Measurements from ENCODE around the gene TCAIM. TPM values are rescaled to one million over a fixed set of nuclear protein-coding genes. Genes with fewer than 3 reads are reported as not detected.

The TCAIM gene
- total and polyA plus RNA-seq, 10 of the 15 experiments (the other 5 are each of a cell fraction or from before 2014, with no cell fraction given) = 14.5 to 22.9 (median 17.8) TPM

DNA sequence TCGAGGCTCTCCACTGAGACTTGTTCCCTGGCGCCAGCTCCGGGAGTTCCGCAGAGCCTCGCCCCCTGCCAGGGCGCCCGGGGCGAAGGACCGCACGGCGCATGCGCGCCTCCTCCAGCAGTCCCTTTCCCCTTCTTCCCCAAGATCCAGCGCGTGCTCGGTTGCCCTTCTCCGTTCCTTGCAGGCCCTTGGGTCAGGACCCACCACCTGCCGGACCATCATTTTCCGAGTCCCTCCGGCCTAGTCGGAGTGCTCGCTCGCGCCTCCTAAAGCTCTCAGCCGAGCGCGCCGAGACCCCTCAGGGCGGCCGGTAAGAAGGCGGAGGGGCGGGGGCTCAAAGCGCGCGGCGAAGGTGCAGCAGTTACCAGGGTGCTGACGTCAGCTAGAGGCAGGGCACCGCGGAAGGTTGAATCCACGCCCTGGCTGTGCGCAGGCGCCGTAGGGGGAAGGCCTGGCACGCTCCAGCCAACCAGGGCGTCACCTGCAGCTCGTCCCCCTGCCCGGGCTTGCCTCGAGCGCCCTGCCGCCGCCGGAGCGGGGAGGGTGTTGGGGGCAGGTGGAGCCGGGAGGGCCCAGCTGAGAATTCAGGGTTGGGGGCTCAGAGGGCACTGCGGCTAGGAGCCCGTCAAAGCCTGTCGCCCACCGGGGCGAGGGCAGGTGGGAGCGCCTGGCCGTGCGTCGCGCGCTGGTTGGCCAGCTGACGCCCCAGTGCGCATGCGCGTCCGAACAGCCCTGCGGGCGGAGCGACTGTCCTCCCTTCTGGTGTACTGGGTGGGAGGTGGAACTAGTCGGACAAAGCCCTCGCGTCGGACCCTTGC lies at the start of gene TCAIM (continued):
- TF ChIP-seq, protein P1, sequence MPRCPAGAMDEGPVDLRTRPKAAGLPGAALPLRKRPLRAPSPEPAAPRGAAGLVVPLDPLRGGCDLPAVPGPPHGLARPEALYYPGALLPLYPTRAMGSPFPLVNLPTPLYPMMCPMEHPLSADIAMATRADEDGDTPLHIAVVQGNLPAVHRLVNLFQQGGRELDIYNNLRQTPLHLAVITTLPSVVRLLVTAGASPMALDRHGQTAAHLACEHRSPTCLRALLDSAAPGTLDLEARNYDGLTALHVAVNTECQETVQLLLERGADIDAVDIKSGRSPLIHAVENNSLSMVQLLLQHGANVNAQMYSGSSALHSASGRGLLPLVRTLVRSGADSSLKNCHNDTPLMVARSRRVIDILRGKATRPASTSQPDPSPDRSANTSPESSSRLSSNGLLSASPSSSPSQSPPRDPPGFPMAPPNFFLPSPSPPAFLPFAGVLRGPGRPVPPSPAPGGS (IDR thresholded peaks at IDR 0.05; ENCODE audit: borderline replicate concordance, insufficient read depth, low read depth, low read length, poor library complexity, severe bottlenecking) = no peak
- TF ChIP-seq NFXL1 (IDR thresholded peaks at IDR 0.05; ENCODE audit: borderline replicate concordance) (no peak), SP1 (IDR thresholded peaks at IDR 0.05; ENCODE audit: low read depth, low read length) (peak; percentile 10), NRF1 (conservative IDR thresholded peaks at IDR 0.05; ENCODE audit: low read depth, low read length) (peak; percentile 77), STAT3 (IDR thresholded peaks at IDR 0.05; ENCODE audit: low read depth, low read length) (no peak), RAD21 (IDR thresholded peaks at IDR 0.05; ENCODE audit: insufficient read depth, low read depth, low read length) (no peak), RCOR1 (conservative IDR thresholded peaks at IDR 0.05; ENCODE audit: low read depth, low read length) (no peak), RFX5 (IDR thresholded peaks at IDR 0.05; ENCODE audit: low read depth, low read length) (peak; percentile 78), EP300 (IDR thresholded peaks at IDR 0.05; ENCODE audit: borderline replicate concordance in 1 of 2, control insufficient read depth in 1 of 2, low read depth in 2 of 2, low read length in 2 of 2) (0 out of 4 replicates have a peak, but pooled peaks of 1 of the 2 experiments have one; percentile 15), MYC (IDR thresholded peaks at IDR 0.05; ENCODE audit: insufficient read depth, insufficient read length, insufficient replicate concordance, low read length, severe bottlenecking) (peak; percentile 25), KLF5 (IDR thresholded peaks at IDR 0.05; ENCODE audit: partially characterized antibody) (peak; percentile 96), ZNF384 (IDR thresholded peaks at IDR 0.05; ENCODE audit: borderline replicate concordance, low read depth, low read length) (no peak), CREB1 (IDR thresholded peaks at IDR 0.05; ENCODE audit: low read depth) (peak; percentile 87), CHD4 (IDR thresholded peaks at IDR 0.05) (no peak)
- TF ChIP-seq, protein P2, sequence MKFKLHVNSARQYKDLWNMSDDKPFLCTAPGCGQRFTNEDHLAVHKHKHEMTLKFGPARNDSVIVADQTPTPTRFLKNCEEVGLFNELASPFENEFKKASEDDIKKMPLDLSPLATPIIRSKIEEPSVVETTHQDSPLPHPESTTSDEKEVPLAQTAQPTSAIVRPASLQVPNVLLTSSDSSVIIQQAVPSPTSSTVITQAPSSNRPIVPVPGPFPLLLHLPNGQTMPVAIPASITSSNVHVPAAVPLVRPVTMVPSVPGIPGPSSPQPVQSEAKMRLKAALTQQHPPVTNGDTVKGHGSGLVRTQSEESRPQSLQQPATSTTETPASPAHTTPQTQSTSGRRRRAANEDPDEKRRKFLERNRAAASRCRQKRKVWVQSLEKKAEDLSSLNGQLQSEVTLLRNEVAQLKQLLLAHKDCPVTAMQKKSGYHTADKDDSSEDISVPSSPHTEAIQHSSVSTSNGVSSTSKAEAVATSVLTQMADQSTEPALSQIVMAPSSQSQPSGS (IDR thresholded peaks at IDR 0.05; ENCODE audit: low read length) = no peak
- TF ChIP-seq, protein P3, sequence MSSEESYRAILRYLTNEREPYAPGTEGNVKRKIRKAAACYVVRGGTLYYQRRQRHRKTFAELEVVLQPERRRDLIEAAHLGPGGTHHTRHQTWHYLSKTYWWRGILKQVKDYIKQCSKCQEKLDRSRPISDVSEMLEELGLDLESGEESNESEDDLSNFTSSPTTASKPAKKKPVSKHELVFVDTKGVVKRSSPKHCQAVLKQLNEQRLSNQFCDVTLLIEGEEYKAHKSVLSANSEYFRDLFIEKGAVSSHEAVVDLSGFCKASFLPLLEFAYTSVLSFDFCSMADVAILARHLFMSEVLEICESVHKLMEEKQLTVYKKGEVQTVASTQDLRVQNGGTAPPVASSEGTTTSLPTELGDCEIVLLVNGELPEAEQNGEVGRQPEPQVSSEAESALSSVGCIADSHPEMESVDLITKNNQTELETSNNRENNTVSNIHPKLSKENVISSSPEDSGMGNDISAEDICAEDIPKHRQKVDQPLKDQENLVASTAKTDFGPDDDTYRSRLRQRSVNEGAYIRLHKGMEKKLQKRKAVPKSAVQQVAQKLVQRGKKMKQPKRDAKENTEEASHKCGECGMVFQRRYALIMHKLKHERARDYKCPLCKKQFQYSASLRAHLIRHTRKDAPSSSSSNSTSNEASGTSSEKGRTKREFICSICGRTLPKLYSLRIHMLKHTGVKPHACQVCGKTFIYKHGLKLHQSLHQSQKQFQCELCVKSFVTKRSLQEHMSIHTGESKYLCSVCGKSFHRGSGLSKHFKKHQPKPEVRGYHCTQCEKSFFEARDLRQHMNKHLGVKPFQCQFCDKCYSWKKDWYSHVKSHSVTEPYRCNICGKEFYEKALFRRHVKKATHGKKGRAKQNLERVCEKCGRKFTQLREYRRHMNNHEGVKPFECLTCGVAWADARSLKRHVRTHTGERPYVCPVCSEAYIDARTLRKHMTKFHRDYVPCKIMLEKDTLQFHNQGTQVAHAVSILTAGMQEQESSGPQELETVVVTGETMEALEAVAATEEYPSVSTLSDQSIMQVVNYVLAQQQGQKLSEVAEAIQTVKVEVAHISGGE (CRISPR knock-in tag; IDR thresholded peaks at IDR 0.05) = no peak
- TF ChIP-seq, protein P4, sequence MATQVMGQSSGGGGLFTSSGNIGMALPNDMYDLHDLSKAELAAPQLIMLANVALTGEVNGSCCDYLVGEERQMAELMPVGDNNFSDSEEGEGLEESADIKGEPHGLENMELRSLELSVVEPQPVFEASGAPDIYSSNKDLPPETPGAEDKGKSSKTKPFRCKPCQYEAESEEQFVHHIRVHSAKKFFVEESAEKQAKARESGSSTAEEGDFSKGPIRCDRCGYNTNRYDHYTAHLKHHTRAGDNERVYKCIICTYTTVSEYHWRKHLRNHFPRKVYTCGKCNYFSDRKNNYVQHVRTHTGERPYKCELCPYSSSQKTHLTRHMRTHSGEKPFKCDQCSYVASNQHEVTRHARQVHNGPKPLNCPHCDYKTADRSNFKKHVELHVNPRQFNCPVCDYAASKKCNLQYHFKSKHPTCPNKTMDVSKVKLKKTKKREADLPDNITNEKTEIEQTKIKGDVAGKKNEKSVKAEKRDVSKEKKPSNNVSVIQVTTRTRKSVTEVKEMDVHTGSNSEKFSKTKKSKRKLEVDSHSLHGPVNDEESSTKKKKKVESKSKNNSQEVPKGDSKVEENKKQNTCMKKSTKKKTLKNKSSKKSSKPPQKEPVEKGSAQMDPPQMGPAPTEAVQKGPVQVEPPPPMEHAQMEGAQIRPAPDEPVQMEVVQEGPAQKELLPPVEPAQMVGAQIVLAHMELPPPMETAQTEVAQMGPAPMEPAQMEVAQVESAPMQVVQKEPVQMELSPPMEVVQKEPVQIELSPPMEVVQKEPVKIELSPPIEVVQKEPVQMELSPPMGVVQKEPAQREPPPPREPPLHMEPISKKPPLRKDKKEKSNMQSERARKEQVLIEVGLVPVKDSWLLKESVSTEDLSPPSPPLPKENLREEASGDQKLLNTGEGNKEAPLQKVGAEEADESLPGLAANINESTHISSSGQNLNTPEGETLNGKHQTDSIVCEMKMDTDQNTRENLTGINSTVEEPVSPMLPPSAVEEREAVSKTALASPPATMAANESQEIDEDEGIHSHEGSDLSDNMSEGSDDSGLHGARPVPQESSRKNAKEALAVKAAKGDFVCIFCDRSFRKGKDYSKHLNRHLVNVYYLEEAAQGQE (IDR thresholded peaks at IDR 0.05; ENCODE audit: low read depth, low read length) = no peak

All from GM12878 (cell line).